ENCODE measurements around the gene NEB. TPM values are rescaled to one million over a fixed set of nuclear protein-coding genes. Genes with fewer than 3 reads are reported as not detected.

NEB gene
- total and polyA plus RNA-seq, 10 donors: 0.96 to 6.2 (median 2.4) TPM

DNA sequence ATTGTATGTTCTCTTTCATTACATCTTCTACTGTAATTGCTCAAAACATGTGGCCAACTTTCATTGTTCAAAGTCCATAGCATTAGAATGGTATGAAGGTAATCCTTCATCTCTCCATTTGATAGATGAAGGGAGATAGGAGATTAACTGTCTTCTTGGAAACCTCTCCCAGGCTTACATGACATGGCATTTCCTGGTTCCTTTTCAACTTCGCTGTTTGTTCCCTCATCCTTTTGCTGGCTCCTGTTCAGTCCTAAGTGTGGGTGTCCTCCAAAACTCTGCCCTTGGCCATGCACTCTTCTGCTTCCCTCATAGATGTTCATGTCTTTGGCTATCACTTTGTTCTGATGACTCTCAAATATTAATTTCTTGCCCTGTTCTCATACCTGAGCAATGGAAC lies 13.8 kb downstream of the NEB start:
- 59 to 79% (median 68%) methylated on average over 1 of the region's 1 CpG for WGBS, 5 donors
- Histone ChIP-seq H3K36me3 (no peaks in the 10 kb centered on the region), H3K27ac (no peak overlapping the region), H3K4me3 (no peak overlapping the region), H3K9me3 (no peaks in the 10 kb centered on the region), H3K27me3 (replicated peaks in 1 of 7) (no peaks in the 10 kb centered on the region), H3K4me1 (no peaks in the 10 kb centered on the region)
- TF ChIP-seq POLR2AphosphoS5 (IDR thresholded peaks at IDR 0.05) (no peak), POLR2A (IDR thresholded peaks at IDR 0.05) (no peak)
- TF ChIP-seq, protein P1, sequence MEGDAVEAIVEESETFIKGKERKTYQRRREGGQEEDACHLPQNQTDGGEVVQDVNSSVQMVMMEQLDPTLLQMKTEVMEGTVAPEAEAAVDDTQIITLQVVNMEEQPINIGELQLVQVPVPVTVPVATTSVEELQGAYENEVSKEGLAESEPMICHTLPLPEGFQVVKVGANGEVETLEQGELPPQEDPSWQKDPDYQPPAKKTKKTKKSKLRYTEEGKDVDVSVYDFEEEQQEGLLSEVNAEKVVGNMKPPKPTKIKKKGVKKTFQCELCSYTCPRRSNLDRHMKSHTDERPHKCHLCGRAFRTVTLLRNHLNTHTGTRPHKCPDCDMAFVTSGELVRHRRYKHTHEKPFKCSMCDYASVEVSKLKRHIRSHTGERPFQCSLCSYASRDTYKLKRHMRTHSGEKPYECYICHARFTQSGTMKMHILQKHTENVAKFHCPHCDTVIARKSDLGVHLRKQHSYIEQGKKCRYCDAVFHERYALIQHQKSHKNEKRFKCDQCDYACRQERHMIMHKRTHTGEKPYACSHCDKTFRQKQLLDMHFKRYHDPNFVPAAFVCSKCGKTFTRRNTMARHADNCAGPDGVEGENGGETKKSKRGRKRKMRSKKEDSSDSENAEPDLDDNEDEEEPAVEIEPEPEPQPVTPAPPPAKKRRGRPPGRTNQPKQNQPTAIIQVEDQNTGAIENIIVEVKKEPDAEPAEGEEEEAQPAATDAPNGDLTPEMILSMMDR (IDR thresholded peaks at IDR 0.05 in 8 of 11, conservative IDR thresholded peaks at IDR 0.05 in 3 of 11): no peak
- no peak for DNase-seq
- intact Hi-C loops (cut with DNase I; ENCODE audit: low total_unique reads): no loop called here

DNA sequence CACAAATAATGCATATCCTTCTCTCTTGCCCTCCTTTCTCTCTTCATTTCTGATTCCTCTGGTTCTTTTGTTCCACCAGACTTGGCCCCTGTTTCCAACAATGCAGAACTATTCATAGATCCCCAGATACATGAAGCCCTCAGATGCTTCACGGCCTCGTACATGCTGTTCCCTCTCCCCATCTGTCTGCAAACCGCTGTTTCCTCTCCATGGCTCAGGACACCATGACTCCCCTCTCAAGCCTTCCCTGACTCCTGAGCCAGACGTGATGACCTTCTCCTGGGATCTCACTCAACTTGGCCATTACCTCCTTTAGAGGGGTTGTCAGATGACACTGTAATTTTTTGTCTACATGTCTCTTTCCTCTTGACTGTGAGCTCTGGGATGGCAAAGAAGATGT lies 15.5 kb downstream of the NEB start:
- intact Hi-C loops (cut with DNase I; ENCODE audit: low total_unique reads): no loop called here
- DNase-seq: no peak
- Histone ChIP-seq H3K36me3 (no peaks in the 10 kb centered on the region), H3K9me3 (no peaks in the 10 kb centered on the region), H3K4me3 (no peak overlapping the region), H3K4me1 (no peaks in the 10 kb centered on the region), H3K27ac (no peak overlapping the region), H3K27me3 (replicated peaks in 1 of 7) (no peaks in the 10 kb centered on the region)
- WGBS, 5 donors: 91 to 97% (median 94%) methylated on average over 4 of the region's 4 CpGs
- TF ChIP-seq POLR2A (IDR thresholded peaks at IDR 0.05) (no peak), POLR2AphosphoS5 (IDR thresholded peaks at IDR 0.05) (no peak)
- TF ChIP-seq, protein P1 (IDR thresholded peaks at IDR 0.05 in 8 of 11, conservative IDR thresholded peaks at IDR 0.05 in 3 of 11): no peak

DNA sequence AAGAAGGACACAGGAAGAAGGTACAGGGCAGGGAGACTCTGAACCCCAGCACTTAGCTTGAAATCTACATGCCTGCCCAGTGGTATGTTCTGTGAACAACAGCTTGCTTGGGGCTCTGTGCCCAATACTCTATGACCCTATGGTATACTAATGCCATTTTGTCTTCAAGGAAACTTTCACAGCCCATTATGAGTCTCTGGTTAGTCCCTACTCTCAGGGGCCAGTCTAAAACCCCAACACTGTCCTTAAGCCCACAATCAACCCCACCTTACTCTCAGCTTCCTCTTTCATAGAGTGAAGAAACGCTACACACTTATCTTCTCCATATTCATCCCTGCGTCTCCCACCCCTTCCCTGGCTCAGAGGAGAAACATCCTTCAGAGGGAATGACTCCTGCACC lies 16.0 kb downstream of the NEB start:
- no peaks in the 10 kb centered on the region for H3K4me1 ChIP-seq
- TF ChIP-seq POLR2A (IDR thresholded peaks at IDR 0.05) (no peak), POLR2AphosphoS5 (IDR thresholded peaks at IDR 0.05) (no peak)
- 81 to 95% (median 89%) methylated on average over 2 of the region's 2 CpGs for WGBS, 5 donors
- no peak overlapping the region for H3K27ac ChIP-seq
- no peak for DNase-seq
- H3K4me3 ChIP-seq: no peak overlapping the region
- no peaks in the 10 kb centered on the region for H3K36me3 ChIP-seq
- no peaks in the 10 kb centered on the region for H3K27me3 ChIP-seq (replicated peaks in 1 of 7)
- no peaks in the 10 kb centered on the region for H3K9me3 ChIP-seq
- intact Hi-C loops (cut with DNase I; ENCODE audit: low total_unique reads): no loop called here

DNA sequence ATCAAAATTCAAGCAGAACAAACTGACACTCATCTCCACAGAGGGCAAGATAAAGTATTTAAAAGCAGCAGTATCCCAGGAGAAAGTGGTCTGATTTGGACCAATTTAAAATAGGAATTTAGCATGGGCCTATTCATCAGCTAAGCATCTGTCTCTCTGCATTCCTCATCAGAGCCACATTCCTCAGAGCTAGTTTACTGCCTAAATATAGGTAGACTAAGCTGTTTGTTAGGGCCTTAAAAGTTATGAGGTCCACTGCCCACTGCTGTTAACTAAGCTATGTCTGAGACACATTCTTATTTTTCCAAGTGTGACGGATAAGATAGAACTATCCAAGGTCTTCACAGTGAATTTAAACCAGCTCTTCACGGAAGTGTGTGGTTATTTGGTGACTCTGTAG lies 17.6 kb downstream of the NEB start:
- Histone ChIP-seq H3K4me1 (no peaks in the 10 kb centered on the region), H3K27me3 (replicated peaks in 1 of 7) (no peaks in the 10 kb centered on the region), H3K9me3 (no peaks in the 10 kb centered on the region), H3K36me3 (no peaks in the 10 kb centered on the region), H3K4me3 (no peak overlapping the region), H3K27ac (no peak overlapping the region)
- intact Hi-C loops (cut with DNase I; ENCODE audit: low total_unique reads): no loop called here
- no peak for DNase-seq
- 89 to 98% (median 92%) methylated on average over 2 of the region's 2 CpGs for WGBS, 5 donors
- TF ChIP-seq, protein P1 (IDR thresholded peaks at IDR 0.05 in 8 of 11, conservative IDR thresholded peaks at IDR 0.05 in 3 of 11): no peak

DNA sequence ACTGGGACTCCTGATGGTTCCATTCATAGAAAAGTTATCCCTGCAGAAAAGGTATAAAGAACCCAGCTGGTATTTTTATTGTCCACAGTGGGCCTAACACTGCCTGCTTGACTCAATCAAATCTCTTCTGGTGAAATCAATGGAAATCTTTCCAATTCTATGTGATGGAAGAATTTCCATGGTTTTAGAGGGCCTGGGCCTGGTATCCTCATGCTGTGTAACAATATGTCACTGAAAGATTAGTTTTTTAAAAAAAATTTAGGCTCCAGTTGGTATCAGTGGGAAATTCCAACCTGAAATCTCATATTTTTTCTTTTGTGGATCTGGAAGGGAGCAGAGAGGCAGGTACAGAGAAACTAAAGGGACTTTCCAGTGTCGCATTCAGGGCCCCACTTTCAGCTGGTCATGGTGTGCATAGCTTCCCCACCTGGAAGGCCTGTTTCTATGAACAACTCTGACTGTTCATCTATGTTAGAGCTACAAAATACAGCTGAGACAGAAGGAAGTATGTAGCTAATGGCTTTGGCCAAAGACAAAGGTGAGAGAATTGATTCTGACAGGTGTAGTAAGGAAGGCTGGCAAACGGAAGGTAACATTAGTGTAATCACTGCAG lies 20.9 kb downstream of the NEB start:
- no peaks in the 10 kb centered on the region for H3K9me3 ChIP-seq
- H3K4me1 ChIP-seq: no peaks in the 10 kb centered on the region
- H3K36me3 ChIP-seq: no peaks in the 10 kb centered on the region
- H3K4me3 ChIP-seq: no peak overlapping the region
- intact Hi-C loops (cut with DNase I; ENCODE audit: low total_unique reads): no loop called here
- 79 to 93% (median 89%) methylated on average over 2 of the region's 2 CpGs for WGBS, 5 donors
- TF ChIP-seq POLR2A (IDR thresholded peaks at IDR 0.05): no peak
- TF ChIP-seq, protein P1 (IDR thresholded peaks at IDR 0.05 in 8 of 11, conservative IDR thresholded peaks at IDR 0.05 in 3 of 11): no peak
- TF ChIP-seq POLR2AphosphoS5 (IDR thresholded peaks at IDR 0.05): no peak
- no peak for DNase-seq
- no peak overlapping the region for H3K27ac ChIP-seq
- no peaks in the 10 kb centered on the region for H3K27me3 ChIP-seq (replicated peaks in 1 of 7)

All from spleen (tissue), 11 donors.